Measurements from ENCODE around the gene NFIX.

DNA sequence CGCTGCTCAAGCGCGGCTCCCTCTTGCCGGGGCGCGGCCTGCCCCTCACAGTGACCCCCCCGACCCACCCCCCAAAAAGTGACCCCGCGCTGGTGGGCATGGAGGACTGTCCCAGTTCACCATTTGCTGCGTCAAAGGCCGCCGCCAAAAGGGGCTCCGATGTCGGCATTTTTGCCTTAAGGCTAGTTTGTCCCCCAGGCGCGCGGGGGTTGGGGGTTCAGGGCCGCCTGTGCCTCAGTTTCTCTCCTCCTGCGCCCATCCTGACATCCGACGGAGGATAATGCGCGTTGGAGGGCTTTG, 17.1 kb downstream of the NFIX start:
- TF ChIP-seq, protein P1, sequence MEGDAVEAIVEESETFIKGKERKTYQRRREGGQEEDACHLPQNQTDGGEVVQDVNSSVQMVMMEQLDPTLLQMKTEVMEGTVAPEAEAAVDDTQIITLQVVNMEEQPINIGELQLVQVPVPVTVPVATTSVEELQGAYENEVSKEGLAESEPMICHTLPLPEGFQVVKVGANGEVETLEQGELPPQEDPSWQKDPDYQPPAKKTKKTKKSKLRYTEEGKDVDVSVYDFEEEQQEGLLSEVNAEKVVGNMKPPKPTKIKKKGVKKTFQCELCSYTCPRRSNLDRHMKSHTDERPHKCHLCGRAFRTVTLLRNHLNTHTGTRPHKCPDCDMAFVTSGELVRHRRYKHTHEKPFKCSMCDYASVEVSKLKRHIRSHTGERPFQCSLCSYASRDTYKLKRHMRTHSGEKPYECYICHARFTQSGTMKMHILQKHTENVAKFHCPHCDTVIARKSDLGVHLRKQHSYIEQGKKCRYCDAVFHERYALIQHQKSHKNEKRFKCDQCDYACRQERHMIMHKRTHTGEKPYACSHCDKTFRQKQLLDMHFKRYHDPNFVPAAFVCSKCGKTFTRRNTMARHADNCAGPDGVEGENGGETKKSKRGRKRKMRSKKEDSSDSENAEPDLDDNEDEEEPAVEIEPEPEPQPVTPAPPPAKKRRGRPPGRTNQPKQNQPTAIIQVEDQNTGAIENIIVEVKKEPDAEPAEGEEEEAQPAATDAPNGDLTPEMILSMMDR (IDR thresholded peaks at IDR 0.05): no peak
- TF ChIP-seq POLR2A (IDR thresholded peaks at IDR 0.05): no peak
